HTR-8/SVneo (cell line): Measurements from ENCODE around the gene ABCB8.

Experiments used
- DNase-seq: peaks from one replicate; pipeline ENCODE4 v3.0.0; 2011; ENCODE audit warnings: low spot score, mixed read lengths; ENCODE audit not compliant: insufficient read length
- FAIRE-seq: peaks from 2 replicates; lab custom pipeline; 2011; peaks lifted over from hg19 to GRCh38; lab: Jason Lieb, UNC

ABCB8 gene

GRCh38 chr7:151066273-151066974 is 38.2 kb downstream of the ABCB8 start:
- FAIRE-seq (no peak), DNase-seq (no peak)

GRCh38 chr7:151068069-151068773 is 40.0 kb downstream of the ABCB8 start:
- no peak for DNase-seq
- no peak for FAIRE-seq

- DNase-seq (no peak), FAIRE-seq (no peak)
Measured at GRCh38 chr7:151069841-151070573, 41.8 kb downstream of the ABCB8 start.

GRCh38 chr7:151070574-151070960 is 42.3 kb downstream of the ABCB8 start:
- no peak for FAIRE-seq
- no peak for DNase-seq

- DNase-seq: no peak
- no peak for FAIRE-seq
Measured at GRCh38 chr7:151071032-151071866, 43.0 kb downstream of the ABCB8 start.

- FAIRE-seq: no peak
- DNase-seq: no peak
Measured at GRCh38 chr7:151073990-151074389, 45.7 kb downstream of the ABCB8 start.

- DNase-seq: no peak
- FAIRE-seq: no peak
Measured at GRCh38 chr7:151074817-151075661, 46.8 kb downstream of the ABCB8 start.

GRCh38 chr7:151075662-151075971 is 47.4 kb downstream of the ABCB8 start:
- FAIRE-seq: no peak
- no peak for DNase-seq

GRCh38 chr7:151075978-151076426 is 47.8 kb downstream of the ABCB8 start:
- no peak for DNase-seq
- no peak for FAIRE-seq

- no peak for FAIRE-seq
Measured at GRCh38 chr7:151076863-151077704, 48.8 kb downstream of the ABCB8 start.

GRCh38 chr7:151077705-151078232 is 49.5 kb downstream of the ABCB8 start:
- no peak for DNase-seq
- no peak for FAIRE-seq

More at GRCh38 chr7:151076863-151077704, 48.8 kb downstream of the ABCB8 start:
- no peak for DNase-seq

GRCh38 chr7:151078233-151079040 is 50.2 kb downstream of the ABCB8 start:
- FAIRE-seq (no peak), DNase-seq (no peak)

- FAIRE-seq: no peak
- no peak for DNase-seq
Measured at GRCh38 chr7:151079199-151079910, 51.1 kb downstream of the ABCB8 start.

- no peak for DNase-seq
- FAIRE-seq: no peak
Measured at GRCh38 chr7:151080067-151080521, 51.8 kb downstream of the ABCB8 start.

- DNase-seq (peak; percentile 83), FAIRE-seq (peak; percentile 69)
Measured at GRCh38 chr7:151080522-151081169, 52.4 kb downstream of the ABCB8 start, which contains the start of gene FASTK. Gene FASTK (minus strand): TSS chr7:151080809. CDS start chr7:151080766, 43 bp downstream.
